Progenitor cell of endocrine pancreas (in vitro differentiated cells): ENCODE measurements around the gene DIS3L2. TPM values are rescaled to one million over a fixed set of nuclear protein-coding genes. Genes with fewer than 3 reads are reported as not detected.

Source experiments
- DNase-seq: peaks from one replicate; pipeline ENCODE4 v3.0.0; 2021; ENCODE audit warnings: low spot score; ENCODE audit not compliant: unreplicated experiment
- H3K27ac Mint-ChIP-seq: 2 replicates; pipeline ENCODE4 v1.8.0; 2021; ENCODE audit warnings: mild to moderate bottlenecking, moderate library complexity, mixed read lengths
- H3K27me3 Mint-ChIP-seq: 2 replicates; pipeline ENCODE4 v1.8.0; 2021; ENCODE audit warnings: mixed read lengths
- H3K36me3 Mint-ChIP-seq: 2 replicates; pipeline ENCODE4 v1.8.0; 2022; ENCODE audit warnings: mixed read lengths; ENCODE audit not compliant: insufficient read depth
- H3K4me1 Mint-ChIP-seq: 2 replicates; pipeline ENCODE4 v1.8.0; 2021; ENCODE audit warnings: low read depth, mixed read lengths
- H3K4me3 Mint-ChIP-seq: 2 replicates; pipeline ENCODE4 v1.8.0; 2021; ENCODE audit warnings: low read depth, mild to moderate bottlenecking, moderate library complexity, mixed read lengths
- H3K9me3 Mint-ChIP-seq: 2 replicates; pipeline ENCODE4 v1.8.0; 2021; ENCODE audit warnings: low read depth, mixed read lengths
- total RNA-seq: library from RNA; stranded (reverse); gene quantifications from 2 replicates; pipeline ENCODE4 v1.2.1, GENCODE V29; 2021
- TF ChIP-seq, protein P1 (sequence below): fragments of 200-600 bp; sonication (generic); IDR thresholded peaks from one replicate; pipeline ENCODE4 v1.5.0; 2021; ENCODE audit warnings: antibody characterized with exemption, mild to moderate bottlenecking; ENCODE audit not compliant: unreplicated experiment

The DIS3L2 gene
- total RNA-seq, 1 donor from 2014 or later: 59.3 TPM

GRCh38 chr2:231919341-231920035 lies 42.0 kb upstream of the DIS3L2 start:
- H3K4me1 Mint-ChIP-seq: peaks cover 2% of the 10 kb centered on the region
- no peaks in the 10 kb centered on the region for H3K36me3 Mint-ChIP-seq
- no peak for DNase-seq
- no peaks in the 10 kb centered on the region for H3K9me3 Mint-ChIP-seq
- TF ChIP-seq, protein P1, sequence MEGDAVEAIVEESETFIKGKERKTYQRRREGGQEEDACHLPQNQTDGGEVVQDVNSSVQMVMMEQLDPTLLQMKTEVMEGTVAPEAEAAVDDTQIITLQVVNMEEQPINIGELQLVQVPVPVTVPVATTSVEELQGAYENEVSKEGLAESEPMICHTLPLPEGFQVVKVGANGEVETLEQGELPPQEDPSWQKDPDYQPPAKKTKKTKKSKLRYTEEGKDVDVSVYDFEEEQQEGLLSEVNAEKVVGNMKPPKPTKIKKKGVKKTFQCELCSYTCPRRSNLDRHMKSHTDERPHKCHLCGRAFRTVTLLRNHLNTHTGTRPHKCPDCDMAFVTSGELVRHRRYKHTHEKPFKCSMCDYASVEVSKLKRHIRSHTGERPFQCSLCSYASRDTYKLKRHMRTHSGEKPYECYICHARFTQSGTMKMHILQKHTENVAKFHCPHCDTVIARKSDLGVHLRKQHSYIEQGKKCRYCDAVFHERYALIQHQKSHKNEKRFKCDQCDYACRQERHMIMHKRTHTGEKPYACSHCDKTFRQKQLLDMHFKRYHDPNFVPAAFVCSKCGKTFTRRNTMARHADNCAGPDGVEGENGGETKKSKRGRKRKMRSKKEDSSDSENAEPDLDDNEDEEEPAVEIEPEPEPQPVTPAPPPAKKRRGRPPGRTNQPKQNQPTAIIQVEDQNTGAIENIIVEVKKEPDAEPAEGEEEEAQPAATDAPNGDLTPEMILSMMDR: no peak
- peaks cover 45% of the 10 kb centered on the region for H3K27me3 Mint-ChIP-seq
- no peak overlapping the region for H3K4me3 Mint-ChIP-seq
- no peak overlapping the region for H3K27ac Mint-ChIP-seq

DNA sequence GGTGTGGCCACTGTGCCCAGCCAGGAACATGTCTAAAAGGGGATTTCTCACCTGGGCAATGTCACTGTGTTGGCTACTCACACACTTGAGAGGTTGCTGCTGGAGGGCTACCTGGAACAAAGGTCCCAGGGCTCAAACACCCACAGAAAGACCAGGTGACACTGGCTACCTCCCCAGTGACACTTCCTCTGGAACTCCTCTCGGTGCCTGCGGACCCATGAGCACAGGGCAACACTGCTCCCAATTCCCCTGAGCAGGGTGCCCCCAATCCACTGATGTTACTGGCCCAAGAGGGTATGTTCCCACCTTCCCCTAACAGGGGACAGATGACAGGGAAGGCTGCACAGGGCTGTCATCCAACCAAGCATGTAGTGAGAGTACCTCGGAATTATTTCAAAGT lies 41.1 kb upstream of the DIS3L2 start:
- TF ChIP-seq, protein P1: no peak
- Mint-ChIP-seq H3K4me3 (no peak overlapping the region), H3K36me3 (no peaks in the 10 kb centered on the region), H3K9me3 (no peaks in the 10 kb centered on the region), H3K27me3 (peaks cover 48% of the 10 kb centered on the region), H3K27ac (no peak overlapping the region), H3K4me1 (peaks cover 2% of the 10 kb centered on the region)
- DNase-seq: no peak

- no peak overlapping the region for H3K4me3 Mint-ChIP-seq
- peaks cover 48% of the 10 kb centered on the region for H3K27me3 Mint-ChIP-seq
- no peaks in the 10 kb centered on the region for H3K36me3 Mint-ChIP-seq
- peaks cover 2% of the 10 kb centered on the region for H3K4me1 Mint-ChIP-seq
- DNase-seq: no peak
- no peaks in the 10 kb centered on the region for H3K9me3 Mint-ChIP-seq
- TF ChIP-seq, protein P1: no peak
- no peak overlapping the region for H3K27ac Mint-ChIP-seq
Observed at GRCh38 chr2:231920795-231921194, 40.7 kb upstream of the DIS3L2 start.

DNA sequence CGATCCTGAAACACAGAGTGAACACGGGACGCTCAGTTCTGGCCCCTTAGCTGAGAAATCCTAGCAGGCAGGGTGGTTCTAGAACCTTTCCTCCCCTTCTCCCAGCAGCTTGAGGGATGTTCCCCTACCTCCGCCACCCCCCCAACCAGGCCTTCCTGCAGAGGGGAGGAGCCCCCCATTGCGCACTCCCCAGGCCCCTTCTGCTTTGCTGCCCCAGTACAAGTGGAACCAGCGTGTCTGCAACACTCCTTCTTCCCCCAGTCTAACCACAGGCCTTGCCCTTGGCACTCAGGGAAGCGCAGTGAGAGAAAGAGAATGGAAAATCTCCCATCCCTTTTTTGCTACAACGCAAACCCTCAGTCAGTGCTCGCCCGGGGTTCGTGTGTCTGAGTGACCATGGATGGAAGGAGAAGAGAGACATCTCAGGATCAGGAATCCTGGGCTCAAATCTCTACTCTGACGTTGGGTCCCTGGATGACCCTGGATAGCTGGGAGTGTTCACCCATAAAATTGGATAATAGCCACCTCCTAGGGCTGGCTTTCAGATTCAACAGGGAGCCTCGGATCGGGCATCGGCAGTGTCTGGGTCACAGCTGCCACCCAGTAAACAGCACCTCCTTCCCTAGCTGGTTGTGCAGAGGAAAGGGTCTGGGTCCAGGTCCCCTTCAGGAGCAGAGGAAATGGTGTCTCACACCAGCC lies 39.1 kb upstream of the DIS3L2 start:
- Mint-ChIP-seq H3K9me3 (no peaks in the 10 kb centered on the region), H3K27ac (no peak overlapping the region), H3K4me3 (no peak overlapping the region), H3K36me3 (no peaks in the 10 kb centered on the region), H3K4me1 (peaks cover 6% of the 10 kb centered on the region), H3K27me3 (peaks cover 49% of the 10 kb centered on the region)
- TF ChIP-seq, protein P1: no peak
- DNase-seq: no peak

DNA sequence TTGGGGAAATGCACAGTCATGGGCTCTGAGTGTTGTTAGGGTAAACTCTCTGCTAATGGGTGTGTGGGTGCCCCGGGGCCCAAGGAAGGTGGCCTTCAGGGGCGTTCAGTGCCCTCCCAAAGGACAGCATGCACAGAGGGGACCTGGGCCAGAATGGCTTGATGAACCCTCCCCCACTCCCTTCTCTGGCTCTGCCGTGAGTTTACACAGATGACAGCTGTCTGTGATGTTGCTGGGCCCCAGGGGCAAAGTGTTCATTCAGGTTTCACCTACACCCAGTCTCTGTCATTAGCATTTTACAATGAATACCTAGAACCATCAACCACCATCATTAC lies 38.5 kb upstream of the DIS3L2 start:
- H3K27me3 Mint-ChIP-seq: peaks cover 50% of the 10 kb centered on the region
- H3K9me3 Mint-ChIP-seq: no peaks in the 10 kb centered on the region
- H3K27ac Mint-ChIP-seq: no peak overlapping the region
- no peaks in the 10 kb centered on the region for H3K36me3 Mint-ChIP-seq
- DNase-seq: no peak
- H3K4me3 Mint-ChIP-seq: no peak overlapping the region
- H3K4me1 Mint-ChIP-seq: peaks cover 6% of the 10 kb centered on the region
- TF ChIP-seq, protein P1: no peak
